GM06990 (cell line): ENCODE results near the gene RACGAP1.

Experiments used
- DNase-seq: peaks from one replicate; pipeline ENCODE4 v3.0.0-alpha.2; 2011; ENCODE audit not compliant: insufficient read length; ENCODE audit errors: extremely low read depth
- H3K27me3 ChIP-seq: replicated peaks from 2 replicates; pipeline ENCODE4 v1.6.0; 2011; ENCODE audit warnings: low read length; ENCODE audit not compliant: control insufficient read depth, insufficient read depth
- H3K36me3 ChIP-seq: 2 replicates; pipeline ENCODE4 v1.5.1; 2011; ENCODE audit warnings: low read length; ENCODE audit not compliant: control insufficient read depth, insufficient read depth
- H3K4me3 ChIP-seq: replicated peaks from 2 replicates; pipeline ENCODE4 v1.5.1; 2011; ENCODE audit warnings: low read depth, mild to moderate bottlenecking, control low read depth, low read length
- TF ChIP-seq, protein P1 (sequence below): IDR thresholded peaks from 2 replicates; pipeline ENCODE4 v1.5.1; 2011; ENCODE audit warnings: low read length, control low read depth, mild to moderate bottlenecking, inconsistent platforms; ENCODE audit not compliant: insufficient read depth, poor library complexity, severe bottlenecking

Gene RACGAP1

GRCh38 chr12:50041962-50042361 is 16.7 kb upstream of the RACGAP1 start:
- TF ChIP-seq, protein P1, sequence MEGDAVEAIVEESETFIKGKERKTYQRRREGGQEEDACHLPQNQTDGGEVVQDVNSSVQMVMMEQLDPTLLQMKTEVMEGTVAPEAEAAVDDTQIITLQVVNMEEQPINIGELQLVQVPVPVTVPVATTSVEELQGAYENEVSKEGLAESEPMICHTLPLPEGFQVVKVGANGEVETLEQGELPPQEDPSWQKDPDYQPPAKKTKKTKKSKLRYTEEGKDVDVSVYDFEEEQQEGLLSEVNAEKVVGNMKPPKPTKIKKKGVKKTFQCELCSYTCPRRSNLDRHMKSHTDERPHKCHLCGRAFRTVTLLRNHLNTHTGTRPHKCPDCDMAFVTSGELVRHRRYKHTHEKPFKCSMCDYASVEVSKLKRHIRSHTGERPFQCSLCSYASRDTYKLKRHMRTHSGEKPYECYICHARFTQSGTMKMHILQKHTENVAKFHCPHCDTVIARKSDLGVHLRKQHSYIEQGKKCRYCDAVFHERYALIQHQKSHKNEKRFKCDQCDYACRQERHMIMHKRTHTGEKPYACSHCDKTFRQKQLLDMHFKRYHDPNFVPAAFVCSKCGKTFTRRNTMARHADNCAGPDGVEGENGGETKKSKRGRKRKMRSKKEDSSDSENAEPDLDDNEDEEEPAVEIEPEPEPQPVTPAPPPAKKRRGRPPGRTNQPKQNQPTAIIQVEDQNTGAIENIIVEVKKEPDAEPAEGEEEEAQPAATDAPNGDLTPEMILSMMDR, result no peak
- H3K36me3 ChIP-seq, result no peaks in the 10 kb centered on the region
- H3K27me3 ChIP-seq, result no peaks in the 10 kb centered on the region
- DNase-seq, result no peak
- no peak overlapping the region for H3K4me3 ChIP-seq

DNA sequence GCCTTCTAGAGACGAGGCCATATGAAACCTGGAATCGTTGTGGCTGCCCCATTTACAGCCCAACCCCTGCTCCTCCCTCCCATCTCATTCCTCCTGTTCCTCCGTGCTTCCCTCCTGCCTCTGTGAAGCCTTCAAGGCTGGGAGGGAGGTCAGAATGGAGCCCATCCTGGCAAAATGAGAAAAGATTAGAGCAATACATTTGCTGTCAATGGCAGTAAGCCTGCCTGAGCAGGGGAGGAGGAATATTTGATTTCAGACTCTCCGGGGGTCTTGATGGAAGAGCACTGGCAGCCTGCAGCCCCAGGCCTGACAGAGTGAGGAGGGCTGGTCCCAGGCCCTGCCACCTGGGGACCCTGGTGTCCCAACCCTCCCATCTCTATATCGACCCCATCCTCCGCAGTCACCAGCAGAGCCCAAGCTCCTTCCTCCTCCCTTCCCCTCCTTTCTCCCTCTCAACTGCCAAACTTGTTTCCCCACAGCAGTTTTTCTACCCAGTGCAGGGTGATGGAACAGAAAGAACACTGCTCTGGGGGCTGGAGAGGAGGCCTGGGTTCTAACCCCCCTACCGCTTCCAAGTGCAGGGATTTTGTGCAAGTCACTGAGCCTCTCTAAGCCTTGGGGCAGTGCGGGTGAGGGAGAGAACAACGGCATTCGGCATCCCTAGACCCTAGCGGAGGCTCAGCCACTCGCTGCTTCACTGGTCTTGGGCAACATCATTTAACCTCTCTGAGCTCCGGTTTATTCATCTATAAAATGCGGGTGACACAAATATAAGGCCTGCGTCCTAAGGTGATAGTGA is 16.0 kb upstream of the RACGAP1 start:
- DNase-seq, result no peak
- H3K4me3 ChIP-seq, result no peak overlapping the region
- H3K36me3 ChIP-seq, result no peaks in the 10 kb centered on the region
- no peaks in the 10 kb centered on the region for H3K27me3 ChIP-seq
- TF ChIP-seq, protein P1, result no peak

GRCh38 chr12:50040657-50041056 is 15.4 kb upstream of the RACGAP1 start:
- Histone ChIP-seq H3K27me3 (no peaks in the 10 kb centered on the region), H3K36me3 (no peaks in the 10 kb centered on the region), H3K4me3 (no peak overlapping the region)
- TF ChIP-seq, protein P1, result no peak
- no peak for DNase-seq

GRCh38 chr12:50039151-50039835 is 14.0 kb upstream of the RACGAP1 start:
- no peaks in the 10 kb centered on the region for H3K27me3 ChIP-seq
- no peak overlapping the region for H3K4me3 ChIP-seq
- DNase-seq, result peak; percentile 63
- H3K36me3 ChIP-seq, result no peaks in the 10 kb centered on the region
- TF ChIP-seq, protein P1, result peak; percentile 97

- H3K36me3 ChIP-seq, result no peaks in the 10 kb centered on the region
- no peak overlapping the region for H3K4me3 ChIP-seq
- DNase-seq, result no peak
- no peaks in the 10 kb centered on the region for H3K27me3 ChIP-seq
- TF ChIP-seq, protein P1, result no peak
These were observed 13.0 kb upstream of the RACGAP1 start for GRCh38 chr12:50038336-50038735.
